IgD-negative memory B cell (primary cell): ENCODE results near the gene BORCS5. TPM values are rescaled to one million over a fixed set of nuclear protein-coding genes. Genes with fewer than 3 reads are reported as not detected.
"Not testable (repeated sequence)": the region's sequence is repeated elsewhere in the genome, so short reads cannot be mapped to it uniquely, and the experiment has no call there.

Experiments used
- H3K27ac Mint-ChIP-seq, 3 donors: one replicate each; pipeline ENCODE4 v1.8.0; 2020 to 2022; ENCODE audit warnings: mild to moderate bottlenecking in 3 of 3, mixed read lengths in 3 of 3, moderate library complexity in 1 of 3
- H3K27me3 Mint-ChIP-seq: one replicate; pipeline ENCODE4 v1.8.0; 2021; ENCODE audit warnings: mixed read lengths
- H3K36me3 Mint-ChIP-seq: one replicate; pipeline ENCODE4 v1.8.0; 2020; ENCODE audit warnings: mild to moderate bottlenecking, mixed read lengths
- H3K4me1 Mint-ChIP-seq, 3 donors: one replicate each; pipeline ENCODE4 v1.8.0; 2020 to 2022; ENCODE audit warnings: mixed read lengths in 3 of 3, mild to moderate bottlenecking in 1 of 3
- H3K4me3 Mint-ChIP-seq, 4 donors: one replicate each; pipeline ENCODE4 v1.8.0; 2020 to 2022; ENCODE audit warnings: mild to moderate bottlenecking in 4 of 4, mixed read lengths in 4 of 4, moderate library complexity in 3 of 4
- H3K9me3 Mint-ChIP-seq, 3 donors: one replicate each; pipeline ENCODE4 v1.8.0; 2020 to 2021; ENCODE audit warnings: mixed read lengths in 3 of 3, mild to moderate bottlenecking in 1 of 3
- polyA plus RNA-seq: library from polyadenylated mRNA; unstranded; fragments of 300-500 nt; fragmentation: Illumina TruSeq; gene quantifications from one replicate; pipeline ENCODE4 v1.2.3, GENCODE V29; 2021

BORCS5 gene
- polyA plus RNA-seq, 1 donor from 2014 or later, result 19.9 TPM

DNA sequence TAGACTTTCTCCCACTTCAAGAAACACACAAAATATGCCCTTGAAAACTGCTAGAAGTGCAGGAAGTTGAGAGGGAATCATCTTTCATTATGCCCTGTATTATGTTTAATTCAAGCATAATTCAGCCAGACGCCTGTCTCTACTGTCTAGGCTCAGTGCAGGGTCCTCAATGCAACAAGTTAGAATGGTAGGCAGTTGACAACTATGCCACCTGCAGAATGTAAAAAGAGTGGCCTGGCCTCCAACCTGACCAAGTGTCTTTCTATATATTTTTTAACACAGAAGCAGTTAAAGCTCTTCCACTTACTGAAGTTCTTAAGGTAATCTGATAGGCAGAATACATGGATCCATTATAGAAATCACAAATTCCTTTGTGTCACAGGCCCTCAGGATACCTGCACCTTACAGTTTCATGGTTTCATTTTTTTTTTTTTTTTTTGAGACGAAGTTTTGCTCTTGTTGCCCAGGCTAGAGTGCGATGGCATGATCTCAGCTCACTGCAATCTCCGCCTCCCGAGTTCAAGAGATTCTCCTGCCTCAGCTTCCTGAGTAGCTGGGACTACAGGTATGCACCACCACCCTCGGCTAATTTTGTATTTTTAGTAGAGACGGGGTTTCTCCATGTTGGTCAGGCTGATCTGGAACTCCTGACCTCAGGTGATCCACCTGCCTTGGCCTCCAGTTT, 145.4 kb downstream of the BORCS5 start:
- H3K4me1 Mint-ChIP-seq, result peaks cover 4 to 15% (median 10%) of the 10 kb centered on the region in 3 donors
- H3K27me3 Mint-ChIP-seq, H3K27ac Mint-ChIP-seq, H3K36me3 Mint-ChIP-seq, H3K4me3 Mint-ChIP-seq, H3K9me3 Mint-ChIP-seq: not testable (repeated sequence)

- Mint-ChIP-seq H3K27ac (no peak overlapping the region), H3K4me1 (peaks cover 4 to 15% (median 10%) of the 10 kb centered on the region in 3 donors), H3K27me3 (no peaks in the 10 kb centered on the region), H3K4me3 (no peak overlapping the region), H3K9me3 (no peaks in the 10 kb centered on the region), H3K36me3 (no peaks in the 10 kb centered on the region)
These were observed 145.9 kb downstream of the BORCS5 start for GRCh38 chr12:12502815-12503151.

DNA sequence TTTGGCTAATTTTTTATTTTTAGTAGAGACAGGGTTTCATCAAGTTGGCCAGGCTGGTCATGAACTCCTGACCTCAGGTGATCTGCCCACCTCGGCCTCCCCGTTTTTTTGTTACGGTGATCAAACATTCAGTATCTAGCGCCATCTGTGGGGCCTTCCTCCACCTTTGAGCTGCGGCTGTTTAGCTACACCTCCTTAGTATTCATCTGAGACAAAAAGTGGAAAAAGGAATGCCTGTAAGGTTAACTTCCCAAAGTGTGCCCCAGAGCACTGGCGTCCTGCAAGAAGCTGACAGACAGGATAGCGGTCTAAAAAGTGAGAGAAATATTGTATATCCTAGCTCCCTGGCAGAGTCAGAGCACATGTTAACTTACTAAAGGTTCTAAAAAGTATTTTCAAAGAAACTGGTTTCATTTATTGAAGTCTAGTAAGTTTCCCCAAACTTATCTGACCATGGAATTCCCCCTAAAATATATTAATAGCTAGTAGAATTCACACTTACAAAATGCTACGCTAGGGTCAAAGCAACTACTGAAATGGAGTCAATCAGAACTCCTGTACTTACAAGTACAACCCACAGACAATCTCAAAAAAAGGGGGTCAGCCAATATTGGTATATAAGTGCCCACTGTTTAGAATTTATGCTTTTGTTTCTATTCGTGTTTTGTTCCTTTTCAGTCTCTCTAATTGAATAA, 146.7 kb downstream of the BORCS5 start:
- H3K4me3 Mint-ChIP-seq, result no peak overlapping the region
- H3K27ac Mint-ChIP-seq, result no peak overlapping the region
- peaks cover 4 to 15% (median 10%) of the 10 kb centered on the region in 3 donors for H3K4me1 Mint-ChIP-seq
- no peaks in the 10 kb centered on the region for H3K36me3 Mint-ChIP-seq
- H3K9me3 Mint-ChIP-seq, result no peaks in the 10 kb centered on the region
- H3K27me3 Mint-ChIP-seq, result no peaks in the 10 kb centered on the region

DNA sequence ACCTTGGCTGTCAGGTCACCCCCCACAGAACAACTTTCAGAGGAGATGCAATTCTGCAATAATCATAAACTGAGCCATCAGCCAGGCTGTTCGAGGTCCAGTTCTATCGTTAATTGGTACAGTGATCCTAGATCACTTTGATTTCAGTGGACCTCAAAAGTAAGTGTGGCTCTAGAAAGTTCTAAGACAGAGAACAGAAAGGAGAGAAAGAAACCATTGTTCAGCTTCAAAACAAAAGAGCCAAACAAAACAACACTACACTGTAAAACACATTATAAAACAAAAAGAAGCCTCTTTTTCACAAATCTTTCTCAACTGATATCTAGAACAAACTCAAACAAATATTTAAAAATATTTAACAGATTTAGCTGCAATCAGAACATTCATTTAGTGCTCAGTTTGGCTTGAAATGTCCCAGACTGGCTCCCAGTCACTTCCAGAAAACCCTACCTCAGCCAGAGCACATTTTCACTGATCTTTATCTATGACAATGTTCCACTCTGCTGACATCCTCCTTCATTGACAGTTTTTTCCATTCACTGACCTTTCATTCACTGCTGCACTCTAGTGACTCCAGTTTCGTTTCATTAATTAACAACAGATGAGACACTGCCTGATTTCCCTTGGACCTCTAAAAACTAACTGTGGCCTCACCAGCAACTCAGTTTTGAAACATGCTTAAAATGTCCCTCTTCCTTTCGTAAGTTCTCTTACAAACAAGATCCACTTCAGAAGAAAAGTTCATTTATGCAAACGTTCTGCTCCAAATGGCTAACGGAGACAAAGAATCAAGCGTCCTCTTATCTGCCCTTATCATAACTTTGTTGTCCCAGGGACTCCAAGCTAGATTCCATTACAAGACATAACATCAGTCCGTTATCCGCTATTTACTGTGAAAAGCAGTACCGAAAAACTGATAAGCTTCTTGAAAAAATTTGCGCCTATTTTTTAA, 148.9 kb downstream of the BORCS5 start:
- no peaks in the 10 kb centered on the region for H3K27me3 Mint-ChIP-seq
- peaks cover 4 to 15% (median 9%) of the 10 kb centered on the region in 3 donors for H3K4me1 Mint-ChIP-seq
- H3K36me3 Mint-ChIP-seq, result no peaks in the 10 kb centered on the region
- no peaks in the 10 kb centered on the region for H3K9me3 Mint-ChIP-seq
- no peak overlapping the region for H3K4me3 Mint-ChIP-seq
- no peak overlapping the region for H3K27ac Mint-ChIP-seq

DNA sequence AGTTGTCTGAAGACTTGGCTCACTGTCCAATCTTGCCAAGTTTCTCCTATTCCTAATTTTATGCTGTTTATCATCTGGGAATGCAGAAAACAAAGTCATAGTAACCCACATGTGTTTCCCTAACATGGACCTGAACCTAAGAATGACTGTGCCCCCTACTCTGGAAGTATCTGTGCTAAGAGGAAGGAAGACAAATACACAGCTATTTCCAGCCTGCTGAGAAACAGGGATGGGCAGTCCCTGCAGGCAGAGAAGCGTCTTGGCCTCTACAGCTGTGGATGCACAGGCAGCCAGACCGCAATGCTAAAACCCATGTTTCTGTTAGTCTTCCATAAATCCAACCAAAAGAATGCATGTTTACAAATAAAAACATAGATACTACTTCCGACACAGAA, 149.6 kb downstream of the BORCS5 start:
- H3K9me3 Mint-ChIP-seq, result no peaks in the 10 kb centered on the region
- peaks cover 4 to 15% (median 8%) of the 10 kb centered on the region in 3 donors for H3K4me1 Mint-ChIP-seq
- H3K27ac Mint-ChIP-seq, result no peak overlapping the region
- no peak overlapping the region for H3K4me3 Mint-ChIP-seq
- no peaks in the 10 kb centered on the region for H3K27me3 Mint-ChIP-seq
- H3K36me3 Mint-ChIP-seq, result no peaks in the 10 kb centered on the region

- Mint-ChIP-seq H3K4me3 (peak overlapping the region in 1 of 4 donors; percentile 17), H3K9me3 (no peaks in the 10 kb centered on the region), H3K4me1 (peaks cover 4 to 15% (median 8%) of the 10 kb centered on the region in 3 donors), H3K36me3 (no peaks in the 10 kb centered on the region), H3K27me3 (no peaks in the 10 kb centered on the region), H3K27ac (no peak overlapping the region)
These were observed 150.2 kb downstream of the BORCS5 start for GRCh38 chr12:12507121-12507520.

DNA sequence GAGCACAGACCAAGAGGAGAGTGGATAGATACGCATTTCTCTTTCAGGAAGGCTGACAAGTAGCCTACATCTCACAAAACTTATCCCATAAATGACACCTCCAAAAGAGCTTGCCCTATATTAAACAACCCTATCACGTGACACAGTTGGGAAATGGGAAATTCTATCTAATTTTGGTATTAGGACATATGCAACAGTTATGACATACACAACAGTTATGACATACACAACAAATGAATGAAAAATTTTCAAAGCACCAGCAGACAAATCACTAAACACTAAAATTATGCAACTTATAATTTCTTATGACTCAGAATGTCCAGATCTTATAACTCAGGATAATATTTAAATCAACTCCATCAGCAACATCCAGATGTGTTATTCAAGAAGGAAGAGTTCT, 151.7 kb downstream of the BORCS5 start:
- Mint-ChIP-seq H3K27me3 (no peaks in the 10 kb centered on the region), H3K9me3 (no peaks in the 10 kb centered on the region), H3K27ac (no peak overlapping the region), H3K4me3 (no peak overlapping the region), H3K36me3 (no peaks in the 10 kb centered on the region), H3K4me1 (peaks cover 4 to 13% (median 8%) of the 10 kb centered on the region in 3 donors)

DNA sequence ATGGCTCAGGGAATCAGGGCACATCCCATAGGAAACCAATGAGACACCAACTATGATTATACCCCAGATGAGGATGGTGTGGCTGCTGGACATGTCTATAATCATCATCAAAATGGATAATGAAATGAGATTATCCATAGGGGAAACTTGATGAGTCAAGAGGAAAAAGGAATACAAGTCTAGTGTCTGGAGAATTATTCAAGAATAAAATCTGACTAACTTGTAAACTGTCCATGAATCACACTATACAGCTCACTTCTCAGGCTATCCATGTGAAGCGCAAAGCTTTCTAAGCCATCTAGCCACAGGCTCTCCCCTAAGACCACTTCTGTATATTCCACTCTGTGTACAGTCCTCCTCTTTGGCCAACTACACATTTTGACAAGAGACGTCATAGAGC, 153.3 kb downstream of the BORCS5 start:
- Mint-ChIP-seq H3K4me3 (no peak overlapping the region), H3K27ac (peak overlapping the region in 1 of 3 donors; percentile 54), H3K27me3 (no peaks in the 10 kb centered on the region), H3K4me1 (peaks cover 4 to 10% (median 5%) of the 10 kb centered on the region in 3 donors), H3K36me3 (no peaks in the 10 kb centered on the region), H3K9me3 (no peaks in the 10 kb centered on the region)

DNA sequence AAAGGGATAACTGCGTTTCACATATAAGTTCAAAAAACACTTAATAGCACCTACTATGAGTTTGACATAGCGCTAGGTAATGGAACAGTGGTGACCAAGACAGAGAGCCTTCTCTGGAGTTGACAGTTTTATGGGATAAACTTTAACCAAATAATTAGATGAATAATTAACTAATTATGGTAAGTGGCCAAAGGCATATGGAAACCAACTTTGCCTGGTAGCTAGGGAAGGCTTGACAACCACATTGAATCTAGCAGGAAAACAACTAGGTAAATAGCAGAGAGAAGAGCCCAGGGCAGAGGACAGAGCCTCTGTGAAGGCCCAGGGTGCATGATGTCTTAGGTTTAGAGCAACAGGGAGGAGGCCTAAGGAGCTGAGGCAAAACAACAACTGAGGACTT, 153.7 kb downstream of the BORCS5 start:
- Mint-ChIP-seq H3K4me1 (peaks cover 4 to 7% (median 5%) of the 10 kb centered on the region in 3 donors), H3K36me3 (no peaks in the 10 kb centered on the region), H3K27me3 (no peaks in the 10 kb centered on the region), H3K27ac (no peak overlapping the region), H3K4me3 (no peak overlapping the region), H3K9me3 (no peaks in the 10 kb centered on the region)

DNA sequence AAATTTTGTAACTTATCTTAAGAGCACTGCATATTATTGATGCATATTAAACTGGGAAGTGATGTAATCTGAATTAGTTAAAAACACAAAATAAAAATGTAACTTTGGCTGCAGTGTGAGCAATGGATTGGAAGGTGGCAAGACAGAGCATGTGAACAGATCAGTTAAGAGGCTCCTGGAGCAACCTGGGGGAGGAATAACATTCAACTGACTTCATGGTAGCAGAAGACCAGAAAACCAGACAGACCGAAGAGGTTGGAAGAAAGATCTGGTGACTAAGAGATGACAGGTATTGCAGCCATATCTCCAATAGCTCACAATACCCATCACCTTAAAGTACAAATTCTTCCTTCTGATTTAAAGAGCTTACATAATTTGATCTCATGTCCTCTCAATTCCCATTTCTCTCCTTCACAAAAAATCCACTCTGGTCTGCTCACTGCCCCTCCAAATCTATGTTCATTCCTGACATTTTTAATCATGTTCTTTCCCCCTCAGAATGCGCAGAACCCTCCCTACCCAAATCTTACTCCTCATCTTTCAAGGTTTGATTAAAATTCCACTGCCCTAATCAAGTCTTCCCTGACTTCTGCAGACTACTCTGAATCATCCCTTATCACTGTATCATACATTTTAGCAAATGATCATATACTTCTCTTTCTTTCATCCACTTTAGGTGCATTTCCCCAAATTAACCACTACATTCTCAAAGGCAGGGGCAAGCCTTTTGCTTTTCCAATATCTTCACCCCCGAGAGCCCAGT, 154.3 kb downstream of the BORCS5 start:
- Mint-ChIP-seq H3K4me3 (no peak overlapping the region), H3K4me1 (peaks cover under 1 to 3% (median under 1%) of the 10 kb centered on the region in 3 donors), H3K9me3 (no peaks in the 10 kb centered on the region), H3K27me3 (no peaks in the 10 kb centered on the region), H3K27ac (no peak overlapping the region), H3K36me3 (no peaks in the 10 kb centered on the region)

DNA sequence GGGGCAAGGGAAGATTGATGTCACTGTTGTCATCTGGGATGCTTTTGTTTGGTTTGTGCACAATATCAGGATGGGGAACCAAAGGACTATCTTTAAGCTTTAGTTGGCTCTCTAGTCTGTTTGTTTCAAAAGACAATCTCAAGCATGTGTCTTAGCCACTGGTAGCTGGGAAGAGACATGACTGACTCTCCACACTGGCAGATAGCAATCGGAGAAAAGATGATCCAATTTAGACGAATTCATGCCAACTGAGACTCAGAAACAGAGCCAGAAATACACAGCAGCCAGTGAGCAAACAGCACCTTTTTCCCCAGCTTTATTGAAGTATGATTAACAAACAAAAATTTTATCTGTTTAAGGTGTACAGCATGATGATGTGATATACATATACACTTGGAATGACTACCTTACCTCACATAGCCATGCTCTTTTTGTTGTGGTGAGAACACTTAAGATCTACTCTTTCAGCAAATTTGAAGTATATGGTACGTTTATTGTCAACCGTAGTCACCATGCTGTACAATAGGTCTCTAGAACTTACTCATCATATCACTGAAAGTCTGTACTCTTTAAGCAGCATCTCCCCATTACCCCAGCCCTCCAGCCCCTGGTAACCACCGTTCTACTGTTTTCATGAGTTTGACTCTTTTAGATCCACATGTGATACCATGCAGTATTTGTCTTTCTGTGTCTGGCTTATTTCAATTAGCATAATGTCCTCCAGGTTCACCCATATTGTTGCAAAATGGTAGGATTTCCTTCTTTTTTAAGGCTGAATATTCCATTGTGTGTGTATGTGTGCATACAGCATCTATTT, 155.2 kb downstream of the BORCS5 start:
- Mint-ChIP-seq H3K27me3 (no peaks in the 10 kb centered on the region), H3K9me3 (no peaks in the 10 kb centered on the region), H3K4me3 (no peak overlapping the region), H3K27ac (no peak overlapping the region), H3K36me3 (no peaks in the 10 kb centered on the region), H3K4me1 (no peaks in the 10 kb centered on the region)

GRCh38 chr12:12513416-12514006, 156.6 kb downstream of the BORCS5 start:
- H3K4me1 Mint-ChIP-seq, result no peaks in the 10 kb centered on the region
- no peaks in the 10 kb centered on the region for H3K27me3 Mint-ChIP-seq
- H3K27ac Mint-ChIP-seq, result no peak overlapping the region
- H3K36me3 Mint-ChIP-seq, result no peaks in the 10 kb centered on the region
- H3K4me3 Mint-ChIP-seq, result no peak overlapping the region
- H3K9me3 Mint-ChIP-seq, result no peaks in the 10 kb centered on the region

GRCh38 chr12:12518464-12518845, 161.6 kb downstream of the BORCS5 start:
- Mint-ChIP-seq H3K27me3 (no peaks in the 10 kb centered on the region), H3K36me3 (no peaks in the 10 kb centered on the region)

GRCh38 chr12:12518919-12519318, 162.0 kb downstream of the BORCS5 start:
- no peaks in the 10 kb centered on the region for H3K4me1 Mint-ChIP-seq
- H3K36me3 Mint-ChIP-seq, result no peaks in the 10 kb centered on the region

More at GRCh38 chr12:12518464-12518845, 161.6 kb downstream of the BORCS5 start:
- Mint-ChIP-seq H3K27ac (no peak overlapping the region), H3K9me3 (no peaks in the 10 kb centered on the region), H3K4me3 (no peak overlapping the region), H3K4me1 (no peaks in the 10 kb centered on the region)

More at GRCh38 chr12:12518919-12519318, 162.0 kb downstream of the BORCS5 start:
- H3K27ac Mint-ChIP-seq, result no peak overlapping the region
- no peak overlapping the region for H3K4me3 Mint-ChIP-seq
- no peaks in the 10 kb centered on the region for H3K9me3 Mint-ChIP-seq
- H3K27me3 Mint-ChIP-seq, result no peaks in the 10 kb centered on the region
